NOMO-1 treated with DMSO at 0.1 percent for 48 hours (cell line): ENCODE data around the gene PDGFD.
A peak's percentile ranks its signal among the peaks of the same experiment; 100 is the strongest.

Experiments used
- DNase-seq: peaks from one replicate; lab custom pipeline; 2025; ENCODE audit not compliant: unreplicated experiment; lab: John Stamatoyannopoulos, UW

PDGFD gene

DNA sequence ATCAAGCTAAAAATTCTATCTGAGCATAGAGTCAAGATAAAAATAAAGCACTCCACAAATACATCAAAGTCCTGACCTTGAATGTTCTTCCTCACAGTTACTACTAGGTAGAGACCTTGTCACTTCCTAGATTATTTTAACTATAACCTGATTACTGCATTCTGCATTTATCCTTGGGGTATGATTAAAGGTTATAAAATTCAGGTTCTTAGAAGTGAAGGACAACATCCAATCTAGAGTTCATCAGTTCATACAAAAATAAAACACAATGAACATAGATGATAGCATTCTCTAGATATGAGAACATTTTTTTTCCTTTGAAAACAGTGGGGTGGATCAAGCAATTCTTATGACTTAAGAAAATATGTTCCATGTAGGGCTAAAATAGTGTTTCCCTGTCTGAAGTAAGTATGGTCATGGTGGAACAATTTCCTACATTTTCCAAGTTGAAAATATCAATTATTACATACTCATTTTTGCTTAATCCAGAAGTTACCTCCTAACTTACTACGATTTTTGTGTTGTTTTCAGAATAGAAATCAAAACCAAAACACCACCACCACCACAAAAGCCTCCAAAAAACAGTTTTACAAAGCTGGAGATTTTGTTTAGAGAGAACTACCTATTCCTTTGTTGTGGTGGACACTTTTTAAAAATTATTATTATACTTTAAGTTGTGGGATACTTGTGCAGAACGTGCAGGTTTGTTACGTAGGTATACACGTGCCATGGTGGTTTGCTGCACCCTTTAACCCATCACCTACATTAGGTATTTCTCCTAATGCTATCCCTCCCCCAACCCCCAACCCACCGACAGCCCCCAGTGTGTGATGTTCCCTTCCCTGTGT lies 239.6 kb downstream of the PDGFD start:
- no peak for DNase-seq

- no peak for DNase-seq
Observed at GRCh38 chr11:103923451-103923931, 240.5 kb downstream of the PDGFD start.

- no peak for DNase-seq
Observed at GRCh38 chr11:103920933-103921332, 243.0 kb downstream of the PDGFD start.

GRCh38 chr11:103920449-103920848 lies 243.5 kb downstream of the PDGFD start:
- DNase-seq = no peak

DNA sequence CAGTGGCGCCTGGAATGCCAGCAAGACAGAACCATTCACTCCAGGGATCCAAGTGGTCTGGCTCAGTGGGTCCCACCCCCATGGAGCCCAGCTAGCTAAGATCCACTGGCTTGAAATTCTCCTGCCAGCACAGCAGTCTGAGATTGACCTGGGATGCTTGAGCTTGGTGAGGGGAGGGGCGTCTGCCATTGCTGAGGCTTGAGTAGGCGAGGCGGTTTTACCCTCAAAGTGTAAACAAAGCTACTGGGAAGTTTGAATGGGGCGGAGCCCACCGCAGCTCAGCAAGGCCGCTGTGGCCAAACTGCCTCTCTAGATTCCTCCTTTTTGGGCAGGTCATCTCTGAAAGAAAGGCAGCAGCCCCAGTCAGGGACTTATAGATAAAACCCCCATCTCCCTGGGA lies 253.2 kb downstream of the PDGFD start:
- no peak for DNase-seq

GRCh38 chr11:103907548-103908455 lies 256.1 kb downstream of the PDGFD start:
- DNase-seq = peak; percentile 32

DNA sequence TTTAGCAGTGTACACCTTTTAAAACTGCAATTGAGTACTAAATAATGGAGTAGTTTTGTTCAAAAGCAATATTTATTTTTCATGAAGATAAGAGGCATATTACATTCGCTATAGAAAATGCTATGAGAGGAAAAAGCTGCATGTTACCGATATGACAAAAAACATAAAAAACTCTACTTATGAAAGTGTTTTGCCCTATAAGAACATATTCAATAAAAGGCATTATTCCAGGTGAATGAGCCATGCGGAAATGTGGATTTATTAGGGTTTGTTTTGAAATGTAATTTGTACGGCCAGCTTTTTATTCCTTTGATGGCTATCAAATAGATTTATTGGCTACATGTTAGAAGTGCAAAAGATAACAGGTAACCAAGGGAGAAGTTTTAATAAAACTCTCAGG lies 256.8 kb downstream of the PDGFD start:
- DNase-seq = no peak

- peak; percentile 79 for DNase-seq
Observed at GRCh38 chr11:103906291-103906867, 257.6 kb downstream of the PDGFD start.

- DNase-seq = peak; percentile 21
Observed at GRCh38 chr11:103904324-103904667, 259.7 kb downstream of the PDGFD start.

DNA sequence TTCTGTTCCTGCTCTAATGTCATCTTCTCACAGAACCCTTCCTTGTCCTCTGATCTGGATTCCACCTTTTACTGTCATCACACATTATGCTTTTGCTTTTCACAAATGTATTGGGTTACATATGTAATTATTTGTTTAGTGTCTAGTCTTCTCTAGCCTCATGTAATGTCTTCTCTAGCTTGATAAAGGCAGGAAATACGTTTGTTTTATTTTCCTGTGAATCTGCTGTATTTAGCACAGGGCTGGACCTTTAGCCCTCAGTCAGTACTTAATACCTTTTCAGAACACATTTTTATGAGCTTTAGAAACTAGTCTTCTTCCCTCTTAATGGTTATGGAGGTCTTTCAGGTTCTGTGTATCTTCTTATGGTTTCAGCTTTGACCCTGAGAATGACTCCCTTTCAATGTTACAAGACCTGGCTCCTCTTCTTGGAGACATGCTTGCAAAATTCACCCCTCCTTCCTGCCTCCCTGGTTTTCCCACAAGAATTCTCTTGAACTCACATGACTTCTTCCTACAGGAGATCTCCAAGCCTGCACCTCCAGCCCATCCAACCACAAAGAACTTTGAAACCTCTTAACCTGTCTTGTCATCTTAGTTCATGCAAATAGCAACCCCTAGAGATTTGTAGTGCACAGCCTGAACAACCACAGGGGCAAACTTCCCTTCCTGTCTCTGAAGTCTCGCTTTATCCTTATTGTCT lies 260.2 kb downstream of the PDGFD start:
- no peak for DNase-seq

GRCh38 chr11:103902994-103903393 lies 261.0 kb downstream of the PDGFD start:
- peak; percentile 72 for DNase-seq

DNA sequence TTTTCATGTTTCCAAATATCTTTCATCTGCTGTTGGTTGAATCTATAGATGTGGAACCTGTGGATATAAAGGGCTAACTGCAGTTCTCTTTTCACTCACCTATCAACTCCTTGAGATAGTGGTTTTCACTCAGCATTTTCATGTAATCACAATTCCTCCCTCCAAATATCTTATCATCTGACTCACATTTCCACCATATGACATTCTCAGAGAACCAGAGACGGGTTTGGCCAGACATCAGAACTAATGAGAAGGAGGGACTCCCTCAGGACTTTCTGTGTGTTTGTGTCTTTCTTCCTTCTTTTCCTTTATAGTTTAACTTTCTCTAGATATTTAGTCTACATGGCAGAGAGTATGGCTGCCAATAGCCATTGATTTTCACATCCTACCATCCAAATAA lies 262.3 kb downstream of the PDGFD start:
- no peak for DNase-seq

GRCh38 chr11:103898577-103899336 lies 265.2 kb downstream of the PDGFD start:
- no peak for DNase-seq

DNA sequence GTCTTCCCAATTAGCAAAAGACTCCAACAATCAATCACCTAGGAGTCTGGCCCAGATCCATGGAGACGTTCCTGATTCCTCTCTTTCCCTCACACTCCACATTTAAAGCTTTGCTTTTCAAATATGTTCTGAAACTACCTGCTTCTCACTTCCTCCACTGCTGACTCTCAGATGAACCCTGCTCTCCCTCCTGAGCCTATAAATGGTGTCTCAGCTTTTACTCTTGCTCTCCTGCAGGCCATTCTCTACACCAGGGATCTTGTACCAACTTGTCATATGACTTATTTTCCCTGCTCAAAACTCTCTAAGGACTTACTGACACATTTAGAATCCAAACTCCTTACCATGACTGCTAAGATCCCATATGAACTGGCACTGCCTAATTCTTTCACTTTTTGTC lies 265.9 kb downstream of the PDGFD start:
- DNase-seq = peak; percentile 27

DNA sequence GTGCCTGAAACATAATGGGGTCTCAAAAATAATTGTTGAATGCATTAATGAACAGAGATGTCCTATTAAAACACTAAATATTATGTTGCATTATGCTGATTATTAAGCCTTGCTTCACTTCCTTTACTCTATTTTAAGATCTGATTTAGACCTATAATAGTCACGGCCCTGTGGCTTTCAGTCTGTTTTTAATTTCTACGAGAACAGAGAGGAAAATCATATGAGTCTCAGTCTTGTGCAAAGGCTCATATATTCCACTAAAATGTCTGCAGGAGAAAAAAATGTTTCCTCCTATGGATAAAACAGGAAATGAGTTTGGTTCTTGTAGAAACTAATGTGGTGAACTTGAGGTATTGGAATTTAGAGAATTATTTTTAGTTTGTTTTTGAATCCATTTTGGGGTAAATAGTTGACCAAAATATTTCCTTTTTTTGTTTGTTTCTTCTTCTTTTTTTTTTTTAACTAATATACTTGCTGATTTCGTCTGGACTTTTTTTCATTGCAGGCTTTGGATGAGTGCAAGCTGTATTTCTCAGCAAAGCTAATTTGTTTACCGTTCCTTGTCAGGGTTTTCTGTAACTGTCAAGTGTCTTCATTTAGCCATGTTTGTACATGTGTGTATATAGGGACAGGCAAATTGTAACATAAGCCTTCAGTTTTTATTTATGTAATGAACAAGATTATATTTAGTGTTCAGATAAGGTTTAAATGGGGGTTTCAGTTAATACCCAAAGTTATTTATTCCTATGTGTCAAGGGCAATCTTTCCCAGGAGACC lies 266.6 kb downstream of the PDGFD start:
- DNase-seq = peak; percentile 58

DNA sequence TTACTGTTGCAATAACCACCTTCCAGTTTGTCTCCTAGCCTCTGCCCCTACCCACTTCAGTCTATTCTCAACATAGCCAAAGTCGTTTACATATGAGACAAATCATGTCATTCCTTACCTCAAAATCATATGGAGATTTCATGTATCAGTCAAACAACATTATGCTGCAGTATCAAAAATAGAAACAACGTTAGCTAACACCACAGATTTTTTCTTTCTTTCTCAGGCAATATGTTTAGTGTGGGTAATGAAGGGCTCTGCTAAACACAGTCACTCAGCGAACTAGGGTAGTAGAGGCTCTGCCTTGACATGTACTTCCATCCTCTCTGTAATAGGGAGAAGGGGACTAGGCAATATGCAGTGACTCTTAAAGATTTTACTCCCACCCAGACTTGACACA lies 268.8 kb downstream of the PDGFD start:
- DNase-seq = no peak

DNA sequence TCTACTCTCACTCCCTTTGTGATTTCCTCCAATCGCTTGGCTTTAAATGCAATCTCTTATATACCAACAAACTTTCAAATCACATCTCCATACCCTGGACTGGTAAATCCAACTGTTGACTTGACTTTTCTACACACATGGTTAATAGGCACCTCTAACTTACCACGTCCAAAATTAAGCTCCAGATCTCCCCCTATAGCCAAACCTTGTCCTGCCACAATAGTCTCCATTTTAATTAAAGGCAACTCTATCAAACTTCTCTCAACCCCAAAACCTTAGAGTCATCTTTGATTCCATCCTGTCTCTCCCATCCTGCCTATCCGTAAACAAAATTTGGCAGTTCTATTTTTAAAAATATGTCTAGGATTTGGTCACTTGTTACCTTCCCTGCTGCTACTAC lies 269.3 kb downstream of the PDGFD start:
- no peak for DNase-seq

DNA sequence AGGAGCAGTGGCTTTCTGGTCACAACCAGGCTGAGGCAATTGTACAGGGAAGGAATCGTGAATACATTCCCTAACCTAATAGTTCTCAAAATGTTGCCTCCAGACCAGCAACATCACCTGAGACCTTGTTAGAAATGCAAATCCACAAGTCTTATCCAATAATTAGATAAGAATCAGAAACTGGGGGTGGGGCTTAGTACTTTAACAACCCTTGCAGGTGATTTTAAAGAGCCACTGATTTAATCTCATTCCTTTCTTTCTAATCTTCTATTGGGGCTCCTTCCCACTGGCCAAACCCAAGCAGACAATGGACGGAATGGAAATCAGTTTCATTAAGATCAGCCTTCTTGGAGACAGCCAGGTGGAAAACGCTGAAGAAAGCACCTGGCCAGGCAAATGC lies 269.9 kb downstream of the PDGFD start:
- DNase-seq = no peak

DNA sequence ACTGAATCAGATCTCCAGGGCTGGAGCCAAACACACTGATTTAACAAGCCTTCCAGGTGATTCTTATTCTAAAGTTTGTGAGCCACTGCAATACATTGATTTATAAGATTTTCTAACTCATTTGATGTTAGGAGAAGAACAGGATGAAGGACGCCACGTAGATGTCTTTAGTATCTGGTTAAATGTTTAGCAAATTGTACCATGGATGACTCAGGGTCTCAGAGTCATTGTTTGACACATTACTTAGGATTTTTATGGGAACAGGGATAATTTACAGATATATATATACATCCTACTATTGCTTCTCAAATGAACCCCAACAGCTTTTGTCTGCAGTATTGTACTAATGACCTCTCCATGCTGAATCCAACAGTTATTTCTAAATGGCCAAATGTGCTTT lies 270.6 kb downstream of the PDGFD start:
- DNase-seq = no peak

DNA sequence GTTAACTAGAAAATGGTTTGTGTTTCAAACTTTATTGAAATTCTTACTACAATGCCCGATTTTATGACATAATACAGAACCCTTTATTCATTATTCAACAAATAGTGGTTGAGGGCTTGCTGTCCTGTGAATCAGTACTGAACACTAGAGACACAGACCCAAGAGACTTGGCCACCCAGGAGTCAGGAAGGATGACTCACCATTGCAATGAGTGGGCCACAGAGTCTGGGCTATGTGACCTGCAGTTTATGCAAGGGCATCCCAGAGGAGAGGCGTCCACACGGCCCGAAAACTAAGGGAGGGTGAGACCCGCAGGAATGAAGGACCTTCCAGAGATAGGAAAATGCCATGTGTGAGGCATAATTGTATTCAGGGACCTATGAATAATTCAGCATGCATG lies 271.3 kb downstream of the PDGFD start:
- peak; percentile 13 for DNase-seq
